Activated gamma-delta T cell treated with anti-CD3 and anti-CD28 coated beads, Interleukin-2, amount 50 U/mL, for 16 hours (primary cell): ENCODE data around the gene SLC48A1.

Experiments used
- DNase-seq: peaks from one replicate; pipeline ENCODE4 v3.0.0-alpha.2; 2020; ENCODE audit warnings: low read depth

Gene SLC48A1

GRCh38 chr12:47828008-47828975, 55.3 kb downstream of the SLC48A1 start:
- DNase-seq = no peak

- no peak for DNase-seq
Observed at GRCh38 chr12:47828976-47829482, 56.0 kb downstream of the SLC48A1 start.

DNA sequence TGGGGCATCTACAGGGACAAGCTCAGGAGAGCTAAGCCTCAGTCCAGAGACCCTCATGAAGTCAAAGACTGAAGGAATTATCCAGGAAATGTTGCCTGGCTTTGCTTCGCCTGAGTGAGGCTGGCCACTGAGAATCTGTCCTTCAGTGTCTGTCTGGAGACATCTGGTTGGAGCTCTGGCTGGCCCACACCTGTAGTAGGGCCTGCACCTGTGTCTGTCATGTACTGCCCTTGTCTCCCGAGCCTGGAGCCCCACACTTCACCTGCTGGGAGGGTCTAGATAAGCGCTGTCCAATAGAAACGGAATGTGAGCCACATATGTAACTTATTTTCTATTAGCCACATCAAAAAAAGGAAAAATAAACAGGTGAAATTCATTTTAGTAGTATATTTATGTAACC, 56.5 kb downstream of the SLC48A1 start:
- DNase-seq = no peak
